ENCODE measurements around the gene UBTF.

UBTF gene

DNA sequence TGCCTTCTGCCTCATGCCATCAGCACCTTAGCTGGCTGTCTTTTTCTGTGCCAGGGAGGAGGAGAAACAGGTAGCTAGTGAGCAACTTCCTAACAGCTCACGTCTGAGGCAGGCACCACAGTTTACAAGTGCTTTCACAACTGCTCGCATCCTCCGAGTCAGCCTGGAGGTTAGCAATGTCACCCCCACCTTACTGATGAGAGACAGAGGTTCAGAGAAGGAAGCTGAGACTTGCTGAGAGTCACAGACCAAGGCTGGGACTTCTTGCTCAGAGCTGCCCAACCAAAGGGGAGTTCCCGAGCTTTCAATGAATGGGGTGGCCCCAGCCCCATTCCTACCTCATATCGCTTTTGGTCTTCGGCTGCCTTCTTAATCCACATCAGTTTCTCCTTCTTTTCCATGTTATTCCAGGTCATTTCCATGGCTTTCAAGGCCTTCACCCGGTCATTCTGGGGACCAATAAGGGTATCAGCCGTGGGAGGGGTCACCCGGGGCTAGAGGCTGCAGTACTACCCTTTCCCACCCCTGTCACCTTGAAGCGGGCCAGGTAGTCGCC is 9.6 kb downstream of the UBTF start:
- DNase-seq (no peak), ATAC-seq (ENCODE audit: insufficient read depth, low read depth) (no peak)
- Histone ChIP-seq H3K4me3 (ENCODE audit: low read depth in 1 of 2, low read length in 2 of 2) (no peak overlapping the region), H3K36me3 (ENCODE audit: insufficient read depth, low read length) (peaks cover 80% of the 10 kb centered on the region), H3K27me3 (ENCODE audit: insufficient read depth, low read length, poor library complexity) (no peaks in the 10 kb centered on the region), H3K79me2 (ENCODE audit: insufficient read depth, low read length) (0 out of 2 replicates have a peak, but pooled peaks cover 3% of the 10 kb centered on the region), H3K9ac (ENCODE audit: low read depth, low read length) (peak overlapping the region; percentile 18; the same call in 1 of the 2 replicates), H3K9me3 (ENCODE audit: insufficient read depth, low read length, severe bottlenecking) (no peaks in the 10 kb centered on the region), H3K4me1 (ENCODE audit: insufficient read depth, low read length) (peaks cover 20% of the 10 kb centered on the region), H3K4me2 (ENCODE audit: insufficient read depth, low read length) (0 out of 2 replicates have a peak overlapping the region, but pooled peaks have one; percentile 24), H2AFZ (ENCODE audit: low read depth, low read length) (no peak overlapping the region), H4K20me1 (ENCODE audit: insufficient read depth, low read length) (peaks cover 29% of the 10 kb centered on the region), H3K27ac (ENCODE audit: low read length) (peak overlapping the region; percentile 48)
- TF ChIP-seq, protein P1, sequence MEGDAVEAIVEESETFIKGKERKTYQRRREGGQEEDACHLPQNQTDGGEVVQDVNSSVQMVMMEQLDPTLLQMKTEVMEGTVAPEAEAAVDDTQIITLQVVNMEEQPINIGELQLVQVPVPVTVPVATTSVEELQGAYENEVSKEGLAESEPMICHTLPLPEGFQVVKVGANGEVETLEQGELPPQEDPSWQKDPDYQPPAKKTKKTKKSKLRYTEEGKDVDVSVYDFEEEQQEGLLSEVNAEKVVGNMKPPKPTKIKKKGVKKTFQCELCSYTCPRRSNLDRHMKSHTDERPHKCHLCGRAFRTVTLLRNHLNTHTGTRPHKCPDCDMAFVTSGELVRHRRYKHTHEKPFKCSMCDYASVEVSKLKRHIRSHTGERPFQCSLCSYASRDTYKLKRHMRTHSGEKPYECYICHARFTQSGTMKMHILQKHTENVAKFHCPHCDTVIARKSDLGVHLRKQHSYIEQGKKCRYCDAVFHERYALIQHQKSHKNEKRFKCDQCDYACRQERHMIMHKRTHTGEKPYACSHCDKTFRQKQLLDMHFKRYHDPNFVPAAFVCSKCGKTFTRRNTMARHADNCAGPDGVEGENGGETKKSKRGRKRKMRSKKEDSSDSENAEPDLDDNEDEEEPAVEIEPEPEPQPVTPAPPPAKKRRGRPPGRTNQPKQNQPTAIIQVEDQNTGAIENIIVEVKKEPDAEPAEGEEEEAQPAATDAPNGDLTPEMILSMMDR (IDR thresholded peaks at IDR 0.05; ENCODE audit: borderline replicate concordance, extremely low read depth, low read length, poor library complexity, severe bottlenecking) = no peak
- TF ChIP-seq EZH2 (IDR thresholded peaks at IDR 0.05; ENCODE audit: borderline replicate concordance, low read depth, low read length, severe bottlenecking) = no peak

DNA sequence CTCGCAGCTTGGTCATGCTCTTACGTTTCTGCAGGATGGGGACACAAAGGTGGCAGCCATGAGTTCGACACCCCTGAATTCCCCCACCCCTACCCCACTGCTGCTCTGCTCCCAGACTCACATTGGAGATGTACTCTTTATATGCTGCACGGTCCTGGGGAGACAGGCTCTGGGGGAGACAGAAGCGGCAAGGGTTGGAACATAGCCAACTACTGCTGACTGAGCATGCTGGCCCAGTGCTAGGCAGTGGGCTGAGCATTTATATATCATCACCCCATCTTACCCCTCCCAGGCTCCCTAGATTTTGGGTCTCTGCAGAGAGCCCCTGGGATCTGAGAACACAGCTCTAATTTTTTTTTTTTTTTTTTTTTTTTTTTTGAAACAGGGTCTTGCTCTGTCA is 11.7 kb downstream of the UBTF start:
- peaks cover 25% of the 10 kb centered on the region for H4K20me1 ChIP-seq (ENCODE audit: insufficient read depth, low read length)
- H3K4me2 ChIP-seq (ENCODE audit: insufficient read depth, low read length) = no peak overlapping the region
- H3K4me1 ChIP-seq (ENCODE audit: insufficient read depth, low read length) = peaks cover 26% of the 10 kb centered on the region
- H3K9me3 ChIP-seq (ENCODE audit: insufficient read depth, low read length, severe bottlenecking) = no peaks in the 10 kb centered on the region
- no peak overlapping the region for H3K4me3 ChIP-seq (ENCODE audit: low read depth in 1 of 2, low read length in 2 of 2)
- no peak overlapping the region for H2AFZ ChIP-seq (ENCODE audit: low read depth, low read length)
- no peak overlapping the region for H3K27ac ChIP-seq (ENCODE audit: low read length)
- TF ChIP-seq EZH2 (IDR thresholded peaks at IDR 0.05; ENCODE audit: borderline replicate concordance, low read depth, low read length, severe bottlenecking) = no peak
- TF ChIP-seq, protein P1 (IDR thresholded peaks at IDR 0.05; ENCODE audit: borderline replicate concordance, extremely low read depth, low read length, poor library complexity, severe bottlenecking) = no peak
- H3K9ac ChIP-seq (ENCODE audit: low read depth, low read length) = no peak overlapping the region
- H3K27me3 ChIP-seq (ENCODE audit: insufficient read depth, low read length, poor library complexity) = no peaks in the 10 kb centered on the region
- peaks cover 59% of the 10 kb centered on the region for H3K36me3 ChIP-seq (ENCODE audit: insufficient read depth, low read length)
- ATAC-seq (ENCODE audit: insufficient read depth, low read depth) (no peak), DNase-seq (no peak)
- H3K79me2 ChIP-seq (ENCODE audit: insufficient read depth, low read length) = 0 out of 2 replicates have a peak, but pooled peaks cover 3% of the 10 kb centered on the region

DNA sequence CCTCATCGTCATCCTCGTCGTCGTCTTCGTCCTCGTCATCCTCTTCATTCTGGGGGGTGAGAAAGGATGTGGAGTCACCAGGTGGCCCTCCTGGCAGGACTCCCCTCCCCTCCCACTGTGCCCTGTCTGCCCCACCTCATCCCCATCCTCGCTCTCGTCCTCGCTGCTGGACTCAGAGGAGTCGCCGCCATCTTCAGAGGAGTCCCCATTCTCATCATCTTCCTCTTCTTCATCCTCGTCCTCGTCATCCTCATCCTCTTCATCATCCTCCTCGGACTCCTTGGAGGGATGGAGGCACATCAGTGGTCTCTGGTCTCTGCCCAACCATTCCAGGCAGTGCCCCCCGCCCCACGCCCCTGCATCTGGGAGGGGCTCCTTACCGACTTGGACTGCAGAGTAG is 12.2 kb downstream of the UBTF start:
- Histone ChIP-seq H4K20me1 (ENCODE audit: insufficient read depth, low read length) (peaks cover 22% of the 10 kb centered on the region), H2AFZ (ENCODE audit: low read depth, low read length) (no peak overlapping the region), H3K9ac (ENCODE audit: low read depth, low read length) (no peak overlapping the region), H3K27me3 (ENCODE audit: insufficient read depth, low read length, poor library complexity) (no peaks in the 10 kb centered on the region), H3K4me3 (ENCODE audit: low read depth in 1 of 2, low read length in 2 of 2) (no peak overlapping the region), H3K27ac (ENCODE audit: low read length) (no peak overlapping the region), H3K36me3 (ENCODE audit: insufficient read depth, low read length) (peaks cover 56% of the 10 kb centered on the region), H3K4me1 (ENCODE audit: insufficient read depth, low read length) (peaks cover 26% of the 10 kb centered on the region), H3K4me2 (ENCODE audit: insufficient read depth, low read length) (no peak overlapping the region), H3K79me2 (ENCODE audit: insufficient read depth, low read length) (0 out of 2 replicates have a peak, but pooled peaks cover 3% of the 10 kb centered on the region), H3K9me3 (ENCODE audit: insufficient read depth, low read length, severe bottlenecking) (no peaks in the 10 kb centered on the region)
- no peak for TF ChIP-seq EZH2 (IDR thresholded peaks at IDR 0.05; ENCODE audit: borderline replicate concordance, low read depth, low read length, severe bottlenecking)
- TF ChIP-seq, protein P1 (IDR thresholded peaks at IDR 0.05; ENCODE audit: borderline replicate concordance, extremely low read depth, low read length, poor library complexity, severe bottlenecking) = no peak
- ATAC-seq (ENCODE audit: insufficient read depth, low read depth) (no peak), DNase-seq (no peak)

All from DND-41 (cell line).